Measurements from ENCODE around the gene CCL26.
"Not testable (repeated sequence)": the region's sequence is repeated elsewhere in the genome, so short reads cannot be mapped to it uniquely, and the experiment has no call there.

Gene CCL26

GRCh38 chr7:75771224-75771623 is 787 bp downstream of the CCL26 start:
- H3K27me3 Mint-ChIP-seq, result no peaks in the 10 kb centered on the region
- no peaks in the 10 kb centered on the region for H3K9me3 Mint-ChIP-seq
- H3K36me3 Mint-ChIP-seq, result no peaks in the 10 kb centered on the region
- H3K27ac Mint-ChIP-seq, result no peak overlapping the region
- H3K4me1 Mint-ChIP-seq, result peaks cover 10% of the 10 kb centered on the region
- no peak overlapping the region for H3K4me3 Mint-ChIP-seq

GRCh38 chr7:75762350-75762917 is 9.6 kb downstream of the CCL26 start:
- Mint-ChIP-seq H3K27ac (no peak overlapping the region), H3K4me1 (peaks cover 4% of the 10 kb centered on the region), H3K27me3 (no peaks in the 10 kb centered on the region), H3K9me3 (no peaks in the 10 kb centered on the region), H3K4me3 (no peak overlapping the region), H3K36me3 (no peaks in the 10 kb centered on the region)

GRCh38 chr7:75761801-75762200 is 10.2 kb downstream of the CCL26 start:
- not testable (repeated sequence) for H3K4me1 Mint-ChIP-seq, H3K27ac Mint-ChIP-seq, H3K27me3 Mint-ChIP-seq, H3K4me3 Mint-ChIP-seq, H3K9me3 Mint-ChIP-seq, H3K36me3 Mint-ChIP-seq

GRCh38 chr7:75758491-75758890 is 13.5 kb downstream of the CCL26 start:
- Mint-ChIP-seq H3K27me3 (no peaks in the 10 kb centered on the region), H3K9me3 (no peaks in the 10 kb centered on the region), H3K36me3 (no peaks in the 10 kb centered on the region), H3K27ac (no peak overlapping the region), H3K4me1 (peaks cover 4% of the 10 kb centered on the region), H3K4me3 (no peak overlapping the region)

- Mint-ChIP-seq H3K4me3 (no peak overlapping the region), H3K27me3 (no peaks in the 10 kb centered on the region), H3K9me3 (no peaks in the 10 kb centered on the region), H3K36me3 (no peaks in the 10 kb centered on the region), H3K4me1 (peaks cover 4% of the 10 kb centered on the region), H3K27ac (no peak overlapping the region)
Measured at GRCh38 chr7:75757860-75758259, 14.2 kb downstream of the CCL26 start.

GRCh38 chr7:75756991-75757676 is 14.9 kb downstream of the CCL26 start:
- H3K27ac Mint-ChIP-seq, result no peak overlapping the region
- no peaks in the 10 kb centered on the region for H3K27me3 Mint-ChIP-seq
- no peak overlapping the region for H3K4me3 Mint-ChIP-seq
- H3K36me3 Mint-ChIP-seq, result no peaks in the 10 kb centered on the region
- peaks cover under 1% of the 10 kb centered on the region for H3K4me1 Mint-ChIP-seq
- H3K9me3 Mint-ChIP-seq, result no peaks in the 10 kb centered on the region

GRCh38 chr7:75756206-75756990 is 15.6 kb downstream of the CCL26 start:
- Mint-ChIP-seq H3K4me1 (no peaks in the 10 kb centered on the region), H3K27me3 (no peaks in the 10 kb centered on the region), H3K4me3 (no peak overlapping the region), H3K9me3 (no peaks in the 10 kb centered on the region), H3K36me3 (no peaks in the 10 kb centered on the region), H3K27ac (no peak overlapping the region)

- no peaks in the 10 kb centered on the region for H3K27me3 Mint-ChIP-seq
- no peaks in the 10 kb centered on the region for H3K9me3 Mint-ChIP-seq
- H3K4me1 Mint-ChIP-seq, result peaks cover 13% of the 10 kb centered on the region
- H3K4me3 Mint-ChIP-seq, result no peak overlapping the region
- H3K36me3 Mint-ChIP-seq, result no peaks in the 10 kb centered on the region
- H3K27ac Mint-ChIP-seq, result no peak overlapping the region
Measured at GRCh38 chr7:75743455-75743859, 28.6 kb downstream of the CCL26 start.

- H3K27me3 Mint-ChIP-seq, result peaks cover 1% of the 10 kb centered on the region
- H3K4me1 Mint-ChIP-seq, result peaks cover 18% of the 10 kb centered on the region
- H3K36me3 Mint-ChIP-seq, result no peaks in the 10 kb centered on the region
- H3K4me3 Mint-ChIP-seq, result no peak overlapping the region
- H3K27ac Mint-ChIP-seq, result no peak overlapping the region
- H3K9me3 Mint-ChIP-seq, result no peaks in the 10 kb centered on the region
Measured at GRCh38 chr7:75740846-75741497, 31.0 kb downstream of the CCL26 start.

GRCh38 chr7:75739796-75740672 is 32.0 kb downstream of the CCL26 start:
- Mint-ChIP-seq H3K4me1 (peaks cover 18% of the 10 kb centered on the region), H3K27ac (peak overlapping the region; percentile 91), H3K36me3 (no peaks in the 10 kb centered on the region), H3K4me3 (peak overlapping the region; percentile 97), H3K27me3 (peaks cover 1% of the 10 kb centered on the region), H3K9me3 (no peaks in the 10 kb centered on the region)

GRCh38 chr7:75738975-75739795 is 32.8 kb downstream of the CCL26 start:
- Mint-ChIP-seq H3K36me3 (no peaks in the 10 kb centered on the region), H3K9me3 (no peaks in the 10 kb centered on the region), H3K27ac (peak overlapping the region; percentile 91), H3K4me3 (peak overlapping the region; percentile 97), H3K27me3 (peaks cover 1% of the 10 kb centered on the region), H3K4me1 (peaks cover 18% of the 10 kb centered on the region)

- Mint-ChIP-seq H3K27ac (peak within 1 kb of the TSS; percentile 91), H3K27me3 (peaks cover 1% of the 10 kb centered on the region), H3K4me3 (peak within 1 kb of the TSS; percentile 97), H3K4me1 (peaks cover 18% of the 10 kb centered on the region), H3K9me3 (no peaks in the 10 kb centered on the region), H3K36me3 (no peaks in the 10 kb centered on the region)
Measured at GRCh38 chr7:75738604-75738974, 33.4 kb downstream of the CCL26 start, which contains the start of gene HIP1. HIP1 (minus strand) TSS chr7:75738941; CDS start chr7:75738920, 21 bp downstream.

GRCh38 chr7:75737856-75738603 is 34.0 kb downstream of the CCL26 start:
- Mint-ChIP-seq H3K4me3 (peak overlapping the region; percentile 94), H3K4me1 (peaks cover 18% of the 10 kb centered on the region), H3K27me3 (peaks cover 1% of the 10 kb centered on the region), H3K36me3 (no peaks in the 10 kb centered on the region), H3K27ac (peak overlapping the region; percentile 12), H3K9me3 (no peaks in the 10 kb centered on the region)
